GM12878 (cell line): Measurements from ENCODE around the gene BTBD6.

Experiments
- EP300 ChIP-seq, 2 experiments: fragments of 150-350 bp in 1 of 2; IDR thresholded peaks; 2 replicates each; pipeline ENCODE4 v1.6.1; 2011 to 2012; ENCODE audit warnings: low read depth in 2 of 2, low read length in 2 of 2, borderline replicate concordance in 1 of 2, improper control_type of control experiment in 1 of 2, inconsistent platforms in 1 of 2; ENCODE audit not compliant: control insufficient read depth in 1 of 2
- FOXK2 ChIP-seq: fragments of 450-650 bp; IDR thresholded peaks from 2 replicates; pipeline ENCODE4 v1.6.1; 2017; ENCODE audit warnings: mild to moderate bottlenecking, moderate library complexity
- FOXM1 ChIP-seq: IDR thresholded peaks from 2 replicates; pipeline ENCODE4 v1.6.1; 2012; ENCODE audit warnings: low read depth, mild to moderate bottlenecking, inconsistent platforms, low read length, moderate library complexity
- TARDBP ChIP-seq: IDR thresholded peaks from 2 replicates; pipeline ENCODE4 v1.6.1; 2016; ENCODE audit warnings: borderline replicate concordance
- TF ChIP-seq, protein P1 (sequence below), 3 experiments: IDR thresholded peaks in 2 of 3; conservative IDR thresholded peaks in 1 of 3; 2 replicates each; pipeline ENCODE4 v1.5.1; 2011; ENCODE audit warnings: low read depth in 3 of 3, low read length in 3 of 3, mild to moderate bottlenecking in 3 of 3, control low read depth in 2 of 3, moderate library complexity in 2 of 3, inconsistent platforms in 1 of 3, mixed read lengths in 1 of 3; ENCODE audit not compliant: control insufficient read depth in 2 of 3, insufficient read depth in 1 of 3; ENCODE audit errors: extremely low read depth in 1 of 3

DNA sequence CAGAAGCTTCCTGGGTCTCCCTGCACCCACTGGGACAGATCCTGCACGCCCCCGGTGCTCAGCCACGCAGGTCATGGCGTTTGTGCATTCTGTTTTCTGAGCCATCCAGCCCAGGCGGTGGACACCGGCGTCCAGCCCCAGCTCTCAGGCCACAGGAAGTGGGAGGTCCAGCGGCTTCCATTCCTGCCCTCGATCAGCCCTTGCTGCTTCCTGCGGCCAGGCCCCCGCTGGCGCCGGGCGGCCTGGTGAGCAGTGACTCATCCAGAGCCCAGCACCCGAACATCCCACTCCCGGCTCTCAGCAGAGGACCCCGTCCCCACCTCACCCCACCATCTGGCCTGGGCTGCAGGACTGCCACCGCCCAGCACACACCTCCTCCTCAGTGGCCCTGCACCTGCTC lies 49.2 kb upstream of the BTBD6 start:
- TF ChIP-seq EP300 (IDR thresholded peaks at IDR 0.05; ENCODE audit: borderline replicate concordance in 1 of 2, control insufficient read depth in 1 of 2, low read depth in 2 of 2, low read length in 2 of 2) (no peak), FOXK2 (no peak), FOXM1 (no peak), TARDBP (no peak)
- TF ChIP-seq, protein P1, sequence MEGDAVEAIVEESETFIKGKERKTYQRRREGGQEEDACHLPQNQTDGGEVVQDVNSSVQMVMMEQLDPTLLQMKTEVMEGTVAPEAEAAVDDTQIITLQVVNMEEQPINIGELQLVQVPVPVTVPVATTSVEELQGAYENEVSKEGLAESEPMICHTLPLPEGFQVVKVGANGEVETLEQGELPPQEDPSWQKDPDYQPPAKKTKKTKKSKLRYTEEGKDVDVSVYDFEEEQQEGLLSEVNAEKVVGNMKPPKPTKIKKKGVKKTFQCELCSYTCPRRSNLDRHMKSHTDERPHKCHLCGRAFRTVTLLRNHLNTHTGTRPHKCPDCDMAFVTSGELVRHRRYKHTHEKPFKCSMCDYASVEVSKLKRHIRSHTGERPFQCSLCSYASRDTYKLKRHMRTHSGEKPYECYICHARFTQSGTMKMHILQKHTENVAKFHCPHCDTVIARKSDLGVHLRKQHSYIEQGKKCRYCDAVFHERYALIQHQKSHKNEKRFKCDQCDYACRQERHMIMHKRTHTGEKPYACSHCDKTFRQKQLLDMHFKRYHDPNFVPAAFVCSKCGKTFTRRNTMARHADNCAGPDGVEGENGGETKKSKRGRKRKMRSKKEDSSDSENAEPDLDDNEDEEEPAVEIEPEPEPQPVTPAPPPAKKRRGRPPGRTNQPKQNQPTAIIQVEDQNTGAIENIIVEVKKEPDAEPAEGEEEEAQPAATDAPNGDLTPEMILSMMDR (IDR thresholded peaks at IDR 0.05 in 2 of 3, conservative IDR thresholded peaks at IDR 0.05 in 1 of 3; ENCODE audit: control insufficient read depth in 2 of 3, extremely low read depth in 1 of 3, insufficient read depth in 1 of 3, low read depth in 3 of 3, low read length in 3 of 3) = no peak
